Stimulated activated CD8-positive, alpha-beta memory T cell treated with anti-CD3 and anti-CD28 coated beads, Interleukin-4, amount 100 ng/mL, for 48 hours (primary cell): ENCODE results near the gene MTMR4.
"Not testable (repeated sequence)": the region's sequence is repeated elsewhere in the genome, so short reads cannot be mapped to it uniquely, and the experiment has no call there.

Source experiments
- DNase-seq: peaks from one replicate; pipeline ENCODE4 v3.0.0-alpha.2; 2020

Gene MTMR4

GRCh38 chr17:58491510-58492045 is 22.9 kb downstream of the MTMR4 start:
- no peak for DNase-seq

- DNase-seq: no peak
These were observed 26.0 kb downstream of the MTMR4 start for GRCh38 chr17:58488428-58488890.

- peak; percentile 82 for DNase-seq
These were observed 26.6 kb downstream of the MTMR4 start, which contains the start of gene HSF5 for GRCh38 chr17:58487589-58488427. HSF5 (minus strand) TSS chr17:58488408; CDS start chr17:58488274, 134 bp downstream.

DNA sequence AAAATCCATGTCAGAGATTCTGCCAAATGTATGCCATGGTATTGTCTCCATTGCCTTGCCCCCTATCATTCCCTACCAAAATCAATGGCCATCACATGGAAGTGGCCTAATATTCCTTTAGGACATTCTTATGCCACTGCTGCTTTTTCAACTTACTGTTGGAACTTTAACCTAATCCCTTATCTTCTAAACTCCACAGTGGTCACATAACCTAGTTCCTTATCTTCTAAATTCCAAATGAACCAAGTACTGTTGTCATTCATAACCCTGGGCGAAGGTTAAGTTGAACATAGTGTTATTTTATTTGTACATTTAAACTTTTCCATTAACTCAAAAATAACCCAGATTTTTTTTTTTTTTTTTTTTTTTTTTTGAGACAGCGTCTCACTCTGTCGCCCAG is 29.8 kb downstream of the MTMR4 start:
- no peak for DNase-seq

- not testable (repeated sequence) for DNase-seq
These were observed 32.6 kb downstream of the MTMR4 start for GRCh38 chr17:58481798-58482197.

- DNase-seq: no peak
These were observed 34.3 kb downstream of the MTMR4 start for GRCh38 chr17:58480090-58480489.

DNA sequence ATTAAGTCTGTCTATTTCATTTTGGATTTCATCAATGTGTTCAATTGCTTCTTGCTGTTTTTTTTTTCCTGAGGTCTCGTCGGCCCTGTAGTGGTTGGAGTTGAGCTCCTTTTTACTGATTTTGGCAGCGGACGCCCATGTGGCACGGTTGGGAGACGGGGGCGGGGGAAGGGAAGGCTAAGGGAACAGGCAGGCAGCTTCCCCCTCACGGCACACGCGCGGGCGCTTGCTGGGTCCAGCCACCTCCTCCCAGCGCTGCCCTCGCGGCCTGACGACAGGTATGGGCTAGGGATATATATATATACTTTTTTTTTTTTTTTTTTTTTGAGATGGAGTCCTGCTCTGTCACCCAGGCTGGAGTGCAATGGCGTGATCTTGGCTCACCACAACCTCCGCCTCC is 37.6 kb downstream of the MTMR4 start:
- DNase-seq: no peak

DNA sequence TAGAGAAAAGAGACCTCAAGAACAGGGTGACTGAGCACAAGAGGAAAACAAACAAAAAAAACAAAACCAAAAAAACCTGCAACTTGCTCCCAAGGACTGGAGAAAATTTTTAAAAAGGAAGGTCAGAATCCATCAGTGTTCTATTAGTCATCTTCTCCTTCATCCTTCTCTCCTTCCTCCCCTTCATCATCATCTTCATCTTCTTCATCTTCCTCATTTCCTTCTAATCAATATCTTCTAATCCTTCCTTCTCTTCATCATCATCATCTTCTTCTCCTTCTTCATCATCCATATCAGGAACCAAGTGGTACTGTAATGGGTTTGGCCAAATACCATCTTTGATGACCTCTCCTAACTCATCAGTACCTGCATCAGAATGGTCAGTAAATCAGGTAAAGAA is 38.5 kb downstream of the MTMR4 start:
- DNase-seq: no peak

- no peak for DNase-seq
These were observed 44.1 kb downstream of the MTMR4 start for GRCh38 chr17:58470356-58470755.

- no peak for DNase-seq
These were observed 45.5 kb downstream of the MTMR4 start for GRCh38 chr17:58468944-58469343.

GRCh38 chr17:58455491-58455890 is 58.9 kb downstream of the MTMR4 start:
- no peak for DNase-seq

DNA sequence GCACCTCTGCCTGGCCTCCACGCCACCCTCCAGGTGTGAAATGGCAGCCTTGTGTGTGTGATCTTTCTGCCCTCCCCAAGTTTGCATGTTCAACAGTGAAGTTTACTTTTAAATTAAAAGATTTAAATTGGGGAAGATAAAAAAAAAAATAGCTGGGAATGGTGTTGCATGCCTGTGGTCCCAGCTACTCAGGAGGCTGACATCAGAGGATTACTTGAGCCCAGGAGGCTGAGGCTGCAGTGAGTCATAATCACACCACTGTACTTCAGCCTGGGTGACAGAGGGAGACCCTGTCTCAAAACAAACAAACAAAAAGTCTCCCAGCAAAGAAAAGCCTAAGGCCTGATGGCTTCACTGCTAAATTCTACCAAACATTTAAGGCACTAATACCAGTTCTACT is 61.7 kb downstream of the MTMR4 start:
- DNase-seq: no peak

- DNase-seq: peak; percentile 80
These were observed 67.1 kb downstream of the MTMR4 start for GRCh38 chr17:58447039-58447975.

- no peak for DNase-seq
These were observed 68.4 kb downstream of the MTMR4 start for GRCh38 chr17:58446086-58446485.
